Left lung (tissue), 10 donors: Measurements from ENCODE around the gene KDM4B. TPM values are rescaled to one million over a fixed set of nuclear protein-coding genes. Genes with fewer than 3 reads are reported as not detected.
"Not testable (repeated sequence)": the region's sequence is repeated elsewhere in the genome, so short reads cannot be mapped to it uniquely, and the experiment has no call there.

ENCODE experiments used
- ATAC-seq: fragments of 200-7000 bp; cut with Tn5 transposase; one replicate; pipeline ENCODE4 v1.9.1; 2020; ENCODE audit warnings: moderate library complexity
- DNase-seq, 4 donors: peaks; one replicate each; pipeline ENCODE4 v3.0.0-alpha.2; 2013 to 2020
- H3K27ac ChIP-seq, 2 donors: fragments of 200-600 bp; sonication (generic) in 1 of 2; one replicate each; pipeline versions ENCODE4 v1.5.0 to v1.8.0; 2020 to 2021
- H3K27me3 ChIP-seq, 2 donors: fragments of 200-600 bp; sonication (generic) in 1 of 2; one replicate each; pipeline versions ENCODE4 v1.5.0 to v1.8.0; 2020 to 2021
- H3K36me3 ChIP-seq, 2 donors: fragments of 200-600 bp; sonication (generic) in 1 of 2; one replicate each; pipeline versions ENCODE4 v1.5.0 to v1.8.0; 2020 to 2021
- H3K4me1 ChIP-seq, 2 donors: fragments of 200-600 bp; one replicate each; pipeline ENCODE4 v1.8.0; 2021
- H3K4me3 ChIP-seq, 2 donors: fragments of 200-600 bp; sonication (generic) in 1 of 2; one replicate each; pipeline versions ENCODE4 v1.5.0 to v1.8.0; 2020 to 2021; ENCODE audit warnings: mild to moderate bottlenecking in 1 of 2
- H3K9me3 ChIP-seq, 2 donors: fragments of 200-600 bp; sonication (generic) in 1 of 2; one replicate each; pipeline versions ENCODE4 v1.5.0 to v1.8.0; 2020 to 2021
- CTCF ChIP-seq, 2 donors: fragments of 200-600 bp; sonication (generic) in 1 of 2; IDR thresholded peaks; one replicate each; pipeline versions ENCODE4 v1.5.0 to v1.8.0; 2021; ENCODE audit warnings: antibody characterized with exemption in 2 of 2
- intact Hi-C, 2 donors: fragments of 100-400 bp; cut with DNase I; formaldehyde crosslinking; loops; one replicate each; pipeline versions ENCODE4 v1.11.2 to v1.14.2; 2022
- polyA plus RNA-seq, 6 donors: library from polyadenylated mRNA; unstranded; fragments of 120-200 nt; gene quantifications; one replicate each; pipeline ENCODE4 v1.2.1, GENCODE V29; 2013; ENCODE audit not compliant: insufficient read length in 6 of 6
- total RNA-seq, 2 donors: library from RNA; stranded (reverse); fragmentation: NEBNext Ultra II Directional; extraction: Animal tissue kit (Norgen Biotek cat#: 25700); gene quantifications; one replicate each; pipeline ENCODE4 v1.2.1, GENCODE V29; 2021
- donor health status: DM: no; HTN: yes; CAD: no.
- donor health status: DM: no; HTN: no; CAD: no.

Gene KDM4B
- total and polyA plus RNA-seq, 8 donors = 24.6 to 42.1 (median 31.1) TPM

DNA sequence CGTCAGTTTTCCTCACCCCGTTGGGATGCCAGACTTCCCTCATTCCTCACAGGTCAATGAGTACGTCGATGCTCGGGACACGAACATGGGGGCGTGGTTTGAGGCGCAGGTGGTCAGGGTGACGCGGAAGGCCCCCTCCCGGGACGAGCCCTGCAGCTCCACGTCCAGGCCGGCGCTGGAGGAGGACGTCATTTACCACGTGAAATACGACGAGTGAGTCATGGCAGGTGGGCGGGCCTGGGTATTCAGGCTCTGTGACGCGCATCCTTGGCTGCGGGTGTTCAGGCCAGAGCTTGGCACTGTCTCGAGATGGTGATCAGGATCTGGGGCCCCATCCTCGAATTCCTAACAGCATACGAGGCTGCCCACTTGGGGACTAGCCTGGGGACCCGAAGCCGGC lies 38.2 kb upstream of the KDM4B start:
- no peak for ATAC-seq

GRCh38 chr19:4932711-4933110 lies 36.2 kb upstream of the KDM4B start:
- peak overlapping the region in 1 of 2 donors; percentile 66 for H3K27ac ChIP-seq
- DNase-seq (no peak), ATAC-seq (no peak)
- intact Hi-C loops = no loop called here
- H3K4me1 ChIP-seq = peaks cover 0 to 8% of the 10 kb centered on the region in 2 donors
- H3K27me3 ChIP-seq = no peaks in the 10 kb centered on the region
- H3K4me3 ChIP-seq = no peak overlapping the region
- H3K36me3 ChIP-seq = peaks cover 0 to 16% of the 10 kb centered on the region in 2 donors
- H3K9me3 ChIP-seq = no peaks in the 10 kb centered on the region
- TF ChIP-seq CTCF (IDR thresholded peaks at IDR 0.05) = no peak

More for the DNA sequence above, 38.2 kb upstream of the KDM4B start:
- intact Hi-C loops = no loop called here
- Histone ChIP-seq H3K27ac (no peak overlapping the region), H3K27me3 (no peaks in the 10 kb centered on the region), H3K9me3 (no peaks in the 10 kb centered on the region), H3K4me1 (peaks cover 0 to 8% of the 10 kb centered on the region in 2 donors), H3K36me3 (peaks cover 0 to 16% of the 10 kb centered on the region in 2 donors), H3K4me3 (no peak overlapping the region)
- no peak for TF ChIP-seq CTCF (IDR thresholded peaks at IDR 0.05)
- DNase-seq = no peak

DNA sequence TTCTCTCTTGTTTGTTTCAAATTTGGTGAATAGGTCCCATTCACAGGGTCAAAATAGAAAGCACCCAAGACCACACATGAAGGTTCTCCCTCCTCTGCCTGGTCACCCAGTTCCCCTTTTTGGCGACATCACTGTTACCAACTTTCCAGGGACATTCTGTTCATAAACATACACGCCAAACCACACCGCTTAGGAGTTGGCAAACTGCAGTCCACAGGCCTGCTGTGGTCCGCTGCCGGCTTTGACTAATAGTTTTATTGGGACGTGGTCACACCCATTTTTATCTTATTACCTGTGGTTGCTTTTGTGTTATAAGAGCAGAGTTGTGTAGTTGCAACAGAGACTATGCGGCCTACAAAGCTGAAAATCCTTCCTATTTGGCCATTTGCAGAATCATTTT lies 35.4 kb upstream of the KDM4B start:
- no peak overlapping the region for H3K4me3 ChIP-seq
- TF ChIP-seq CTCF (IDR thresholded peaks at IDR 0.05) = no peak
- peak overlapping the region in 1 of 2 donors; percentile 66 for H3K27ac ChIP-seq
- peaks cover 0 to 8% of the 10 kb centered on the region in 2 donors for H3K4me1 ChIP-seq
- peaks cover 0 to 16% of the 10 kb centered on the region in 2 donors for H3K36me3 ChIP-seq
- ATAC-seq (peak; percentile 18), DNase-seq (no peak)
- intact Hi-C loops = no loop called here
- no peaks in the 10 kb centered on the region for H3K9me3 ChIP-seq
- H3K27me3 ChIP-seq = no peaks in the 10 kb centered on the region

DNA sequence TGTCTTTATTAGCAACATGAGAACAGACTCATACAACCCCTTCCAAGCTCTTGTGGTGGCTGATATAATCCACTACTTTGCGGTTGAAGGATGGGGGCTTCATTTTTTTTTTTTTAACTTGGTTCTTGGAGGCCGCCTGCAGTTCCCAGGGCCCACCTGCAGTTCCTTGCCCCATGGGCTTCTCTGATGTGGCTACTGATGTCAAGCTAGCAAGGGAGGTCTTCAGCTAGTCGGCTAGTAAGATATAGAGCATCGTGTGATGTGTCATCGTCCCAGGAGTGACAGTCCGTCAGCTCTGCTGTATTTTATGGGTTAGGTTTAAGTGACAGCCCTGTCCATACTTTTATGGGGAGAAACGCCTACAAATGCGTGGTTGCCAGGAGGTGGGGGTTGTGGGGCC lies 33.5 kb upstream of the KDM4B start:
- H3K9me3 ChIP-seq = no peaks in the 10 kb centered on the region
- H3K27ac ChIP-seq = no peak overlapping the region
- DNase-seq (no peak), ATAC-seq (no peak)
- TF ChIP-seq CTCF (IDR thresholded peaks at IDR 0.05) = no peak
- no peak overlapping the region for H3K4me3 ChIP-seq
- intact Hi-C loops = no loop called here
- H3K27me3 ChIP-seq = no peaks in the 10 kb centered on the region
- H3K36me3 ChIP-seq = peaks cover 0 to 7% of the 10 kb centered on the region in 2 donors
- H3K4me1 ChIP-seq = peaks cover 0 to 8% of the 10 kb centered on the region in 2 donors

- TF ChIP-seq CTCF (IDR thresholded peaks at IDR 0.05) = no peak
- no peak for ATAC-seq
- no peaks in the 10 kb centered on the region for H3K9me3 ChIP-seq
- H3K4me3 ChIP-seq = no peak overlapping the region
- no peak for DNase-seq
- no peak overlapping the region for H3K27ac ChIP-seq
- peaks cover 0 to 8% of the 10 kb centered on the region in 2 donors for H3K4me1 ChIP-seq
- H3K36me3 ChIP-seq = peaks cover 0 to 7% of the 10 kb centered on the region in 2 donors
- H3K27me3 ChIP-seq = no peaks in the 10 kb centered on the region
- intact Hi-C loops = no loop called here
These were observed 31.9 kb upstream of the KDM4B start for GRCh38 chr19:4937060-4937459.

DNA sequence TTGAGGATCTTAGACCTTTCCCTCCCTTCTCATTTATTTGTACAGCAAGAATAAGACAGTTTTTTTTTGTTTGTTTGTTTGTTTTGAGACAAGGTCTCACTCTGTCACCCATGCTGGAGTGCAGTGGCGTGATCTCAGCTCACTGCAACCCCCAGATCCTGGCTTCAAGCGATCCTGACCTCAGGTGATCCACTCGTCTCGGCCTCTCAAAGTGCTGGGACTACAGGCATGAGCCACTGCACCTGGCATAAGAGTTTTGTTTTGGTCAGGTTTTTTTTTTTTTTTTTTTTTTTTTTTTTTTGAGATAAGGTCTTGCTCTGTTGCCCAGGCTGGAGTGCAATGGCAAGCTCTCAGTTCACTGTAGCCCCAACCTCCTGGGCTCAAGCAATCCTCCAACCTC lies 30.5 kb upstream of the KDM4B start:
- H3K36me3 ChIP-seq, H3K27me3 ChIP-seq, H3K27ac ChIP-seq, ATAC-seq, H3K9me3 ChIP-seq, DNase-seq, H3K4me1 ChIP-seq, intact Hi-C loops, H3K4me3 ChIP-seq: not testable (repeated sequence)
